HepG2 (cell line): ENCODE measurements around the gene HK2.

Experiments
- BCL6 ChIP-seq: IDR thresholded peaks from 2 replicates; pipeline ENCODE4 v1.6.1; 2016; ENCODE audit warnings: missing genetic modification reagents, missing compliant biosample characterization
- HDAC2 ChIP-seq: sonication (generic); formaldehyde crosslinking; IDR thresholded peaks from 2 replicates; pipeline ENCODE4 v1.4.0; 2020; ENCODE audit warnings: missing genetic modification reagents
- HES4 ChIP-seq: sonication (generic); formaldehyde crosslinking; IDR thresholded peaks from 2 replicates; pipeline ENCODE4 v1.9.0; 2021; ENCODE audit warnings: mild to moderate bottlenecking, missing genetic modification reagents, borderline replicate concordance
- JUN ChIP-seq: sonication (generic); formaldehyde crosslinking; IDR thresholded peaks from 2 replicates; pipeline ENCODE4 v1.4.0; 2020; ENCODE audit warnings: mild to moderate bottlenecking, missing genetic modification reagents
- NPAS2 ChIP-seq: sonication (generic); formaldehyde crosslinking; IDR thresholded peaks from 2 replicates; pipeline ENCODE4 v1.8.0; 2022; ENCODE audit warnings: mild to moderate bottlenecking, missing genetic modification reagents, borderline replicate concordance
- SIX4 ChIP-seq: sonication (generic); formaldehyde crosslinking; IDR thresholded peaks from 2 replicates; pipeline ENCODE4 v1.4.0; 2020; ENCODE audit warnings: missing genetic modification reagents
- YY1 ChIP-seq: IDR thresholded peaks from 2 replicates; pipeline ENCODE4 v1.6.1; 2011; ENCODE audit warnings: low read length, low read depth, moderate library complexity, mild to moderate bottlenecking; ENCODE audit not compliant: insufficient read depth, insufficient replicate concordance
- TF ChIP-seq, protein P1 (sequence below): IDR thresholded peaks from 2 replicates; pipeline ENCODE4 v1.6.1; 2018; ENCODE audit warnings: missing genetic modification reagents
- TF ChIP-seq, protein P2 (sequence below): sonication (generic); formaldehyde crosslinking; IDR thresholded peaks from 2 replicates; pipeline ENCODE4 v1.5.0; 2020; ENCODE audit warnings: mild to moderate bottlenecking, missing genetic modification reagents, moderate library complexity

DNA sequence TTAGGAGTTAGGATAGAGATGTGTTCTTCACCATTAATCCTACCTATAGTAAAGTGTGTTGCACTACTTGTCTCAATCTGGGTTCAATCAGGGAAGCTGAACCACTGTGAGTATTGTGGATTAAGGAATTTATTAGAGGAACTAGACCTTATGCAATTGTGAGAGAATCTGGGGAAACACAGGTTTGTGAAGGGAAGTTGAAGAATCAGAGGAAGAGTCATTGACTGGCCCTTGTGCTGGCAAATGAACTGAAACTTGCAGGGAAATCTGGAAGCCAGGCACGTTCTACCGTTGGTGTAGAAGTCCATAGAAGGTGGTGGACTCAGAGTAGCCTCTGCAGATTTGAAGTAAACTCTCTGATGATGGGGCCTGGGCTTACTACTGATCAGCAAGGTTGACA, 44.7 kb upstream of the HK2 start:
- no peak for TF ChIP-seq JUN (CRISPR knock-in tag)
- TF ChIP-seq, protein P1, sequence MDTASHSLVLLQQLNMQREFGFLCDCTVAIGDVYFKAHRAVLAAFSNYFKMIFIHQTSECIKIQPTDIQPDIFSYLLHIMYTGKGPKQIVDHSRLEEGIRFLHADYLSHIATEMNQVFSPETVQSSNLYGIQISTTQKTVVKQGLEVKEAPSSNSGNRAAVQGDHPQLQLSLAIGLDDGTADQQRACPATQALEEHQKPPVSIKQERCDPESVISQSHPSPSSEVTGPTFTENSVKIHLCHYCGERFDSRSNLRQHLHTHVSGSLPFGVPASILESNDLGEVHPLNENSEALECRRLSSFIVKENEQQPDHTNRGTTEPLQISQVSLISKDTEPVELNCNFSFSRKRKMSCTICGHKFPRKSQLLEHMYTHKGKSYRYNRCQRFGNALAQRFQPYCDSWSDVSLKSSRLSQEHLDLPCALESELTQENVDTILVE (CRISPR knock-in tag): no peak
- TF ChIP-seq, protein P2, sequence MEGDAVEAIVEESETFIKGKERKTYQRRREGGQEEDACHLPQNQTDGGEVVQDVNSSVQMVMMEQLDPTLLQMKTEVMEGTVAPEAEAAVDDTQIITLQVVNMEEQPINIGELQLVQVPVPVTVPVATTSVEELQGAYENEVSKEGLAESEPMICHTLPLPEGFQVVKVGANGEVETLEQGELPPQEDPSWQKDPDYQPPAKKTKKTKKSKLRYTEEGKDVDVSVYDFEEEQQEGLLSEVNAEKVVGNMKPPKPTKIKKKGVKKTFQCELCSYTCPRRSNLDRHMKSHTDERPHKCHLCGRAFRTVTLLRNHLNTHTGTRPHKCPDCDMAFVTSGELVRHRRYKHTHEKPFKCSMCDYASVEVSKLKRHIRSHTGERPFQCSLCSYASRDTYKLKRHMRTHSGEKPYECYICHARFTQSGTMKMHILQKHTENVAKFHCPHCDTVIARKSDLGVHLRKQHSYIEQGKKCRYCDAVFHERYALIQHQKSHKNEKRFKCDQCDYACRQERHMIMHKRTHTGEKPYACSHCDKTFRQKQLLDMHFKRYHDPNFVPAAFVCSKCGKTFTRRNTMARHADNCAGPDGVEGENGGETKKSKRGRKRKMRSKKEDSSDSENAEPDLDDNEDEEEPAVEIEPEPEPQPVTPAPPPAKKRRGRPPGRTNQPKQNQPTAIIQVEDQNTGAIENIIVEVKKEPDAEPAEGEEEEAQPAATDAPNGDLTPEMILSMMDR (CRISPR knock-in tag): no peak
- TF ChIP-seq BCL6 (CRISPR knock-in tag): no peak
- TF ChIP-seq HDAC2 (CRISPR knock-in tag): no peak
- TF ChIP-seq YY1: no peak
- TF ChIP-seq HES4 (CRISPR knock-in tag): no peak
- TF ChIP-seq NPAS2 (CRISPR knock-in tag): no peak
- TF ChIP-seq SIX4 (CRISPR knock-in tag): no peak
